Measurements from ENCODE around the gene PRTG. TPM values are rescaled to one million over a fixed set of nuclear protein-coding genes. Genes with fewer than 3 reads are reported as not detected.

PRTG gene
- total and polyA plus RNA-seq, 9 of the 15 experiments (the other 6 are each of a cell fraction or from before 2014, with no cell fraction given), result under 0.01 to 0.14 (median 0.06) TPM; not detected in 1

GRCh38 chr15:55687792-55688191, 55.2 kb downstream of the PRTG start (continued):
- TF ChIP-seq, protein P1, sequence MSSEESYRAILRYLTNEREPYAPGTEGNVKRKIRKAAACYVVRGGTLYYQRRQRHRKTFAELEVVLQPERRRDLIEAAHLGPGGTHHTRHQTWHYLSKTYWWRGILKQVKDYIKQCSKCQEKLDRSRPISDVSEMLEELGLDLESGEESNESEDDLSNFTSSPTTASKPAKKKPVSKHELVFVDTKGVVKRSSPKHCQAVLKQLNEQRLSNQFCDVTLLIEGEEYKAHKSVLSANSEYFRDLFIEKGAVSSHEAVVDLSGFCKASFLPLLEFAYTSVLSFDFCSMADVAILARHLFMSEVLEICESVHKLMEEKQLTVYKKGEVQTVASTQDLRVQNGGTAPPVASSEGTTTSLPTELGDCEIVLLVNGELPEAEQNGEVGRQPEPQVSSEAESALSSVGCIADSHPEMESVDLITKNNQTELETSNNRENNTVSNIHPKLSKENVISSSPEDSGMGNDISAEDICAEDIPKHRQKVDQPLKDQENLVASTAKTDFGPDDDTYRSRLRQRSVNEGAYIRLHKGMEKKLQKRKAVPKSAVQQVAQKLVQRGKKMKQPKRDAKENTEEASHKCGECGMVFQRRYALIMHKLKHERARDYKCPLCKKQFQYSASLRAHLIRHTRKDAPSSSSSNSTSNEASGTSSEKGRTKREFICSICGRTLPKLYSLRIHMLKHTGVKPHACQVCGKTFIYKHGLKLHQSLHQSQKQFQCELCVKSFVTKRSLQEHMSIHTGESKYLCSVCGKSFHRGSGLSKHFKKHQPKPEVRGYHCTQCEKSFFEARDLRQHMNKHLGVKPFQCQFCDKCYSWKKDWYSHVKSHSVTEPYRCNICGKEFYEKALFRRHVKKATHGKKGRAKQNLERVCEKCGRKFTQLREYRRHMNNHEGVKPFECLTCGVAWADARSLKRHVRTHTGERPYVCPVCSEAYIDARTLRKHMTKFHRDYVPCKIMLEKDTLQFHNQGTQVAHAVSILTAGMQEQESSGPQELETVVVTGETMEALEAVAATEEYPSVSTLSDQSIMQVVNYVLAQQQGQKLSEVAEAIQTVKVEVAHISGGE (CRISPR knock-in tag; IDR thresholded peaks at IDR 0.05), result no peak
- TF ChIP-seq CHCHD3 (CRISPR knock-in tag; IDR thresholded peaks at IDR 0.05), result no peak

DNA sequence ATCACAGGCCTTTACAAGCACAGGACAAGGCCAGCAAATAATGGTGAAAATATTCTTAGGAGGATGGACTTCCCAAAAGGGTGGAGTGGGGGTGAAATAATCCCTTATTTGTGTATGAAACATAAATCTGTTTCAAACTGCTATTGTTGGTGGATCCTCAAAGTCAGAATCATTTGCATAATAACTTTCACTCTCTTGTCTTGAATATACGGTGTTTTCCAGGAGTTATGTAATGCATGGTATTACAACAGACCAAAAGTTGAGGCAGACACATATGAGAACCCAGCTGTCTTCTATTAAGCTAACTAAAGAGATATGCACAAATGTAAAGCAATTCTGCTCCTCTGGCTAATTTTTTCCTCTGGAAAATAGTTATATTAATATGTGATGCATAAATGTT, 57.7 kb downstream of the PRTG start:
- in situ Hi-C loops (cut with MboI), result no loop called here
- Histone ChIP-seq H3K27me3 (ENCODE audit: control insufficient read depth in 2 of 2, insufficient read depth in 2 of 2, low read length in 2 of 2) (peaks cover 0 to 9% of the 10 kb centered on the region in 2 experiments; a peak in 2 of 5 replicates), H3K9me3 (replicated peaks; ENCODE audit: control insufficient read depth, insufficient read depth, low read depth, low read length) (no peaks in the 10 kb centered on the region), H3K4me3 (no peak overlapping the region), H3K4me2 (ENCODE audit: insufficient read depth, low read length) (no peak overlapping the region), H4K20me1 (replicated peaks; ENCODE audit: control insufficient read depth, insufficient read depth, low read length) (no peaks in the 10 kb centered on the region), H3K79me2 (ENCODE audit: control insufficient read depth, insufficient read depth, low read length) (no peaks in the 10 kb centered on the region), H2AFZ (ENCODE audit: low read depth, low read length) (no peak overlapping the region), H3K4me1 (replicated peaks in 1 of 2; ENCODE audit: control insufficient read depth in 2 of 2, insufficient read depth in 2 of 2, low read length in 2 of 2) (no peaks in the 10 kb centered on the region), H3K27ac (ENCODE audit: extremely low read depth, low read depth, low read length) (no peak overlapping the region), H3K9me1 (ENCODE audit: control insufficient read depth, insufficient read depth, low read length) (no peaks in the 10 kb centered on the region), H3K36me3 (ENCODE audit: control insufficient read depth, insufficient read depth, low read length) (no peaks in the 10 kb centered on the region), H3K9ac (ENCODE audit: insufficient read depth in 1 of 2, low read depth in 2 of 2, low read length in 2 of 2) (no peak overlapping the region)
- 0% methylated on average over 1 of the region's 1 CpG for WGBS (ENCODE audit: insufficient coverage, low coverage, missing lambda C conversion rate)
- intact Hi-C loops (cut with micrococcal nuclease), result no loop called here
- ATAC-seq (no peak), FAIRE-seq (no peak), DNase-seq (ENCODE audit: extremely low read depth in 1 of 4, low spot score in 3 of 4) (no peak)
- BruUV-seq (replicated peaks), result no TSS peak
- CTCF ChIA-PET (ENCODE audit: low intra/inter-chr PET ratio), result no interaction called here
- POLR2A ChIA-PET, result no interaction called here
- TF ChIP-seq HMBOX1 (IDR thresholded peaks at IDR 0.05), result no peak
- TF ChIP-seq KLF16 (IDR thresholded peaks at IDR 0.05), result no peak
- TF ChIP-seq TOE1 (IDR thresholded peaks at IDR 0.05; ENCODE audit: borderline replicate concordance), result no peak
- TF ChIP-seq TOE1 (CRISPR knock-in tag; IDR thresholded peaks at IDR 0.05; ENCODE audit: borderline replicate concordance, low read depth), result no peak
- no peak for TF ChIP-seq JUNB (CRISPR knock-in tag; conservative IDR thresholded peaks at IDR 0.05)
- no peak for TF ChIP-seq TAF7 (tag; IDR thresholded peaks at IDR 0.05)
- no peak for TF ChIP-seq PHB (CRISPR knock-in tag; IDR thresholded peaks at IDR 0.05)
- no peak for TF ChIP-seq STAT5B (CRISPR knock-in tag; IDR thresholded peaks at IDR 0.05)
- TF ChIP-seq NR2C1 (IDR thresholded peaks at IDR 0.05), result no peak
- no peak for TF ChIP-seq NR2C1 (tag; IDR thresholded peaks at IDR 0.05)
- no peak for TF ChIP-seq CTBP1 (IDR thresholded peaks at IDR 0.05; ENCODE audit: borderline replicate concordance)
- no peak for TF ChIP-seq JUN (IDR thresholded peaks at IDR 0.05; ENCODE audit: borderline replicate concordance, low read depth, low read length)
- no peak for TF ChIP-seq JUN (CRISPR knock-in tag; IDR thresholded peaks at IDR 0.05; ENCODE audit: borderline replicate concordance)
- TF ChIP-seq CSDE1 (IDR thresholded peaks at IDR 0.05), result no peak
- no peak for TF ChIP-seq ZBTB17 (CRISPR knock-in tag; IDR thresholded peaks at IDR 0.05)
- no peak for TF ChIP-seq NEUROD1 (IDR thresholded peaks at IDR 0.05; ENCODE audit: borderline replicate concordance, low read depth, low read length, partially characterized antibody)
- TF ChIP-seq ETV5 (CRISPR knock-in tag; IDR thresholded peaks at IDR 0.05; ENCODE audit: low read depth), result no peak
- no peak for TF ChIP-seq HDAC3 (IDR thresholded peaks at IDR 0.05; ENCODE audit: borderline replicate concordance, partially characterized antibody)

Measured in K562 (cell line).